HG03457 (cell line): ENCODE measurements around the gene FARP1.

Experiments used
- ATAC-seq: cut with Tn5 transposase; IDR thresholded peaks from one replicate; pipeline ENCODE4 v1.9.1; 2021; ENCODE audit warnings: moderate number of reproducible peaks; ENCODE audit not compliant: unreplicated experiment

Gene FARP1

GRCh38 chr13:98134901-98135300, 8.0 kb upstream of the FARP1 start:
- no peak for ATAC-seq

GRCh38 chr13:98141091-98141490, 1.8 kb upstream of the FARP1 start:
- no peak for ATAC-seq

GRCh38 chr13:98141509-98142379, 1.1 kb upstream of the FARP1 start:
- ATAC-seq: no peak

GRCh38 chr13:98143157-98143553, 261 bp downstream of the FARP1 start:
- ATAC-seq: no peak

- ATAC-seq: no peak
These were observed 720 bp downstream of the FARP1 start for GRCh38 chr13:98143601-98144026.

- no peak for ATAC-seq
These were observed 1.3 kb downstream of the FARP1 start for GRCh38 chr13:98144027-98144741.

- no peak for ATAC-seq
These were observed 2.0 kb downstream of the FARP1 start for GRCh38 chr13:98144801-98145350.

GRCh38 chr13:98147521-98147920, 4.6 kb downstream of the FARP1 start:
- no peak for ATAC-seq

- ATAC-seq: no peak
These were observed 8.1 kb downstream of the FARP1 start for GRCh38 chr13:98150832-98151479.

- no peak for ATAC-seq
These were observed 12.7 kb downstream of the FARP1 start for GRCh38 chr13:98155475-98156109.

- no peak for ATAC-seq
These were observed 13.4 kb downstream of the FARP1 start for GRCh38 chr13:98156259-98156658.

GRCh38 chr13:98157188-98157587, 14.3 kb downstream of the FARP1 start:
- no peak for ATAC-seq

GRCh38 chr13:98157609-98158008, 14.7 kb downstream of the FARP1 start:
- ATAC-seq: no peak

GRCh38 chr13:98158172-98158899, 15.4 kb downstream of the FARP1 start:
- ATAC-seq: no peak

GRCh38 chr13:98162935-98163334, 20.0 kb downstream of the FARP1 start:
- ATAC-seq: no peak

GRCh38 chr13:98169331-98169730, 26.4 kb downstream of the FARP1 start:
- no peak for ATAC-seq

GRCh38 chr13:98171900-98172589, 29.2 kb downstream of the FARP1 start:
- ATAC-seq: no peak

GRCh38 chr13:98172590-98173422, 29.9 kb downstream of the FARP1 start:
- ATAC-seq: no peak
